ENCODE results near the gene WNT2B. TPM values are rescaled to one million over a fixed set of nuclear protein-coding genes. Genes with fewer than 3 reads are reported as not detected.

WNT2B gene
- total and polyA plus RNA-seq, 9 of the 15 experiments (the other 6 are each of a cell fraction or from before 2014, with no cell fraction given), result 0.02 to 0.06 (median 0.04) TPM; not detected in 3

GRCh38 chr1:112576240-112576639 is 67.5 kb downstream of the WNT2B start:
- H3K9ac ChIP-seq (ENCODE audit: insufficient read depth in 1 of 2, low read depth in 2 of 2, low read length in 2 of 2), result no peak overlapping the region
- POLR2A ChIA-PET, result interaction anchor here (0.8 to 1.9 kb wide), 2 partner anchors 14 to 1127 kb away, joined by 3 to 8 read pairs; partner anchors contain the start of gene WDR77

More at GRCh38 chr1:112576240-112576639, 67.5 kb downstream of the WNT2B start:
- no peaks in the 10 kb centered on the region for H3K27me3 ChIP-seq (ENCODE audit: control insufficient read depth in 2 of 2, insufficient read depth in 2 of 2, low read length in 2 of 2)
- no peaks in the 10 kb centered on the region for H3K9me1 ChIP-seq (ENCODE audit: control insufficient read depth, insufficient read depth, low read length)
- BruUV-seq (replicated peaks), result no TSS peak
- in situ Hi-C loops (cut with MboI) (no loop called here), intact Hi-C loops (cut with micrococcal nuclease) (no loop called here)
- ATAC-seq, result no peak
- no peak overlapping the region for H3K4me3 ChIP-seq
- 86% methylated on average over 3 of the region's 3 CpGs for whole genome bisulfite sequencing (ENCODE audit: insufficient coverage, low coverage, missing lambda C conversion rate)
- no peak overlapping the region for H2AFZ ChIP-seq (ENCODE audit: low read depth, low read length)
- CTCF ChIA-PET (ENCODE audit: low intra/inter-chr PET ratio), result no interaction called here
- no peak for DNase-seq (ENCODE audit: extremely low read depth in 1 of 4, low spot score in 3 of 4)
- H3K4me1 ChIP-seq (replicated peaks in 1 of 2; ENCODE audit: control insufficient read depth in 2 of 2, insufficient read depth in 2 of 2, low read length in 2 of 2), result peaks cover 0 to 9% of the 10 kb centered on the region in 2 experiments; a peak in 3 of 5 replicates
- no peaks in the 10 kb centered on the region for H3K9me3 ChIP-seq (replicated peaks; ENCODE audit: control insufficient read depth, insufficient read depth, low read depth, low read length)
- peaks cover 18% of the 10 kb centered on the region; the same call in 2 of the 3 replicates for H3K36me3 ChIP-seq (ENCODE audit: control insufficient read depth, insufficient read depth, low read length)
- TF ChIP-seq PYGO2 (tag; IDR thresholded peaks at IDR 0.05) (no peak), CEBPG (CRISPR knock-in tag; IDR thresholded peaks at IDR 0.05) (no peak), CEBPG (tag; conservative IDR thresholded peaks at IDR 0.05 in 1 of 2, IDR thresholded peaks at IDR 0.05 in 1 of 2) (peak; percentile 57 to 58; a peak in 3 of 4 replicates)
- no peak for FAIRE-seq
- no peaks in the 10 kb centered on the region for H3K79me2 ChIP-seq (ENCODE audit: control insufficient read depth, insufficient read depth, low read length)
- H3K4me2 ChIP-seq (ENCODE audit: insufficient read depth, low read length), result no peak overlapping the region
- no peak overlapping the region for H3K27ac ChIP-seq (ENCODE audit: extremely low read depth, low read depth, low read length)
- no peaks in the 10 kb centered on the region for H4K20me1 ChIP-seq (replicated peaks; ENCODE audit: control insufficient read depth, insufficient read depth, low read length)

Small RNAs within 50 kb of the gene (microRNA-seq; reads per million reads assigned to microRNA genes)
- not detected for gene MIR4256 (ENCODE audit: borderline microRNAs expressed)

Other genes with a start within 250 kb of the WNT2B start
- gene CTTNBP2NL, start 112.8 kb upstream of the WNT2B start, total RNA-seq (2014; rRNA removed), result 0.27 and 0.65 TPM in 2 replicates
- 0.62 and 0.67 TPM in 2 replicates for gene CTTNBP2NL, start 112.8 kb upstream of the WNT2B start, total RNA-seq (2014; rRNA removed; fragmentation: Illumina TruSeq; extraction: Trizol)
- gene CTTNBP2NL, start 112.8 kb upstream of the WNT2B start, total RNA-seq (2015; rRNA removed; fragmentation: Illumina TruSeq; extraction: Trizol), result 0.68 and 0.91 TPM in 2 replicates
- 1.4 and 1.6 TPM in 2 replicates for gene CTTNBP2NL, start 112.8 kb upstream of the WNT2B start, total RNA-seq (2021)
- gene CTTNBP2NL, start 112.8 kb upstream of the WNT2B start, polyA plus RNA-seq (2011; rRNA removed), result 0.60 and 1.6 TPM in 2 replicates
- gene CTTNBP2NL, start 112.8 kb upstream of the WNT2B start, polyA plus RNA-seq (2014; fragmentation: Illumina TruSeq; extraction: Trizol), result 0.64 and 0.76 TPM in 2 replicates
- gene CTTNBP2NL, start 112.8 kb upstream of the WNT2B start, polyA plus RNA-seq (2014; fragmentation: Nextera tagmentation; extraction: Ambion mirVana), result under 1 TPM; 0.28 to 0.89 TPM
- gene CTTNBP2NL, start 112.8 kb upstream of the WNT2B start, polyA plus RNA-seq (2014; rRNA removed), result 0.39 and 0.57 TPM in 2 replicates
- 21.0 and 23.3 TPM in 2 replicates for gene ST7L, start 110.2 kb downstream of the WNT2B start, total RNA-seq (2014; rRNA removed)
- 27.7 and 28.8 TPM in 2 replicates for gene ST7L, start 110.2 kb downstream of the WNT2B start, total RNA-seq (2014; rRNA removed; fragmentation: Illumina TruSeq; extraction: Trizol)
- gene ST7L, start 110.2 kb downstream of the WNT2B start, total RNA-seq (2015; rRNA removed; fragmentation: Illumina TruSeq; extraction: Trizol), result 31.1 and 32.1 TPM in 2 replicates
- 18.8 and 21.7 TPM in 2 replicates for gene ST7L, start 110.2 kb downstream of the WNT2B start, total RNA-seq (2021)
- gene ST7L, start 110.2 kb downstream of the WNT2B start, polyA plus RNA-seq (2011; rRNA removed), result 27.4 and 32.5 TPM in 2 replicates
- gene ST7L, start 110.2 kb downstream of the WNT2B start, polyA plus RNA-seq (2014; fragmentation: Illumina TruSeq; extraction: Trizol), result 26.2 and 26.6 TPM in 2 replicates
- 10 to 100 TPM in 1 of 2 experiments, 1 to 10 TPM in 1; 9.0 to 10.7 TPM for gene ST7L, start 110.2 kb downstream of the WNT2B start, polyA plus RNA-seq (2014; fragmentation: Nextera tagmentation; extraction: Ambion mirVana)
- 29.4 and 39.4 TPM in 2 replicates for gene ST7L, start 110.2 kb downstream of the WNT2B start, polyA plus RNA-seq (2014; rRNA removed)
- 244 and 278 TPM in 2 replicates for gene CAPZA1, start 110.9 kb downstream of the WNT2B start, total RNA-seq (2014; rRNA removed)
- 306 and 352 TPM in 2 replicates for gene CAPZA1, start 110.9 kb downstream of the WNT2B start, total RNA-seq (2014; rRNA removed; fragmentation: Illumina TruSeq; extraction: Trizol)
- gene CAPZA1, start 110.9 kb downstream of the WNT2B start, total RNA-seq (2015; rRNA removed; fragmentation: Illumina TruSeq; extraction: Trizol), result 281 and 297 TPM in 2 replicates
- gene CAPZA1, start 110.9 kb downstream of the WNT2B start, total RNA-seq (2021), result 266 and 289 TPM in 2 replicates
- gene CAPZA1, start 110.9 kb downstream of the WNT2B start, polyA plus RNA-seq (2011; rRNA removed), result 298 and 365 TPM in 2 replicates
- 286 and 340 TPM in 2 replicates for gene CAPZA1, start 110.9 kb downstream of the WNT2B start, polyA plus RNA-seq (2014; fragmentation: Illumina TruSeq; extraction: Trizol)
- 1,000 to 10,000 TPM in 1 of 2 experiments, 100 to 1,000 TPM in 1; 805 to 1,020 TPM for gene CAPZA1, start 110.9 kb downstream of the WNT2B start, polyA plus RNA-seq (2014; fragmentation: Nextera tagmentation; extraction: Ambion mirVana)
- gene CAPZA1, start 110.9 kb downstream of the WNT2B start, polyA plus RNA-seq (2014; rRNA removed), result 234 and 237 TPM in 2 replicates
- gene MOV10, start 165.7 kb downstream of the WNT2B start, total RNA-seq (2014; rRNA removed), result 46.5 and 75.8 TPM in 2 replicates
- gene MOV10, start 165.7 kb downstream of the WNT2B start, total RNA-seq (2014; rRNA removed; fragmentation: Illumina TruSeq; extraction: Trizol), result 32.1 and 46.8 TPM in 2 replicates
- 49.5 and 50.8 TPM in 2 replicates for gene MOV10, start 165.7 kb downstream of the WNT2B start, total RNA-seq (2015; rRNA removed; fragmentation: Illumina TruSeq; extraction: Trizol)
- 93.9 and 101 TPM in 2 replicates for gene MOV10, start 165.7 kb downstream of the WNT2B start, total RNA-seq (2021)
- 50.2 and 86.0 TPM in 2 replicates for gene MOV10, start 165.7 kb downstream of the WNT2B start, polyA plus RNA-seq (2011; rRNA removed)
- gene MOV10, start 165.7 kb downstream of the WNT2B start, polyA plus RNA-seq (2014; fragmentation: Illumina TruSeq; extraction: Trizol), result 101 and 105 TPM in 2 replicates
- 10 to 100 TPM; 16.7 to 39.6 TPM for gene MOV10, start 165.7 kb downstream of the WNT2B start, polyA plus RNA-seq (2014; fragmentation: Nextera tagmentation; extraction: Ambion mirVana)
- 72.0 and 92.8 TPM in 2 replicates for gene MOV10, start 165.7 kb downstream of the WNT2B start, polyA plus RNA-seq (2014; rRNA removed)
- gene RHOC, start 198.2 kb downstream of the WNT2B start, total RNA-seq (2014; rRNA removed), result 275 and 287 TPM in 2 replicates
- 131 and 169 TPM in 2 replicates for gene RHOC, start 198.2 kb downstream of the WNT2B start, total RNA-seq (2014; rRNA removed; fragmentation: Illumina TruSeq; extraction: Trizol)
- gene RHOC, start 198.2 kb downstream of the WNT2B start, total RNA-seq (2015; rRNA removed; fragmentation: Illumina TruSeq; extraction: Trizol), result 200 and 204 TPM in 2 replicates
- 186 and 203 TPM in 2 replicates for gene RHOC, start 198.2 kb downstream of the WNT2B start, total RNA-seq (2021)
- 364 and 370 TPM in 2 replicates for gene RHOC, start 198.2 kb downstream of the WNT2B start, polyA plus RNA-seq (2011; rRNA removed)
- gene RHOC, start 198.2 kb downstream of the WNT2B start, polyA plus RNA-seq (2014; fragmentation: Illumina TruSeq; extraction: Trizol), result 336 and 344 TPM in 2 replicates
- gene RHOC, start 198.2 kb downstream of the WNT2B start, polyA plus RNA-seq (2014; fragmentation: Nextera tagmentation; extraction: Ambion mirVana), result 10 to 100 TPM; 35.2 to 82.7 TPM
- gene RHOC, start 198.2 kb downstream of the WNT2B start, polyA plus RNA-seq (2014; rRNA removed), result 248 and 267 TPM in 2 replicates
- gene PPM1J, start 206.4 kb downstream of the WNT2B start, total RNA-seq (2014; rRNA removed), result 6.0 and 6.5 TPM in 2 replicates
- gene PPM1J, start 206.4 kb downstream of the WNT2B start, total RNA-seq (2014; rRNA removed; fragmentation: Illumina TruSeq; extraction: Trizol), result 1.2 and 1.3 TPM in 2 replicates
- 0.98 and 1.1 TPM in 2 replicates for gene PPM1J, start 206.4 kb downstream of the WNT2B start, total RNA-seq (2015; rRNA removed; fragmentation: Illumina TruSeq; extraction: Trizol)
- gene PPM1J, start 206.4 kb downstream of the WNT2B start, total RNA-seq (2021), result 5.1 and 7.1 TPM in 2 replicates
- gene PPM1J, start 206.4 kb downstream of the WNT2B start, polyA plus RNA-seq (2011; rRNA removed), result 10.5 and 18.4 TPM in 2 replicates
- gene PPM1J, start 206.4 kb downstream of the WNT2B start, polyA plus RNA-seq (2014; fragmentation: Illumina TruSeq; extraction: Trizol), result 4.2 and 5.0 TPM in 2 replicates
- gene PPM1J, start 206.4 kb downstream of the WNT2B start, polyA plus RNA-seq (2014; fragmentation: Nextera tagmentation; extraction: Ambion mirVana), result under 1 TPM; 0.25 to 0.31 TPM
- gene PPM1J, start 206.4 kb downstream of the WNT2B start, polyA plus RNA-seq (2014; rRNA removed), result 8.2 and 8.5 TPM in 2 replicates

Data from K562 (cell line).